ENCODE measurements around the gene CCL11. TPM values are rescaled to one million over a fixed set of nuclear protein-coding genes. Genes with fewer than 3 reads are reported as not detected.

CCL11 gene
- total RNA-seq, 1 donor from 2014 or later: not detected

- Mint-ChIP-seq H3K27ac (no peak overlapping the region), H3K4me1 (ENCODE audit: low read depth) (peaks cover 3% of the 10 kb centered on the region), H3K9me3 (no peaks in the 10 kb centered on the region), H3K36me3 (ENCODE audit: low read depth) (no peaks in the 10 kb centered on the region), H3K27me3 (ENCODE audit: low read depth) (peaks cover 44% of the 10 kb centered on the region), H3K4me3 (ENCODE audit: low read depth) (no peak overlapping the region)
- intact Hi-C loops (cut with micrococcal nuclease): no loop called here
- no peak for DNase-seq (ENCODE audit: low spot score)
Observed at GRCh38 chr17:34261568-34262337, 23.8 kb upstream of the CCL11 start.

DNA sequence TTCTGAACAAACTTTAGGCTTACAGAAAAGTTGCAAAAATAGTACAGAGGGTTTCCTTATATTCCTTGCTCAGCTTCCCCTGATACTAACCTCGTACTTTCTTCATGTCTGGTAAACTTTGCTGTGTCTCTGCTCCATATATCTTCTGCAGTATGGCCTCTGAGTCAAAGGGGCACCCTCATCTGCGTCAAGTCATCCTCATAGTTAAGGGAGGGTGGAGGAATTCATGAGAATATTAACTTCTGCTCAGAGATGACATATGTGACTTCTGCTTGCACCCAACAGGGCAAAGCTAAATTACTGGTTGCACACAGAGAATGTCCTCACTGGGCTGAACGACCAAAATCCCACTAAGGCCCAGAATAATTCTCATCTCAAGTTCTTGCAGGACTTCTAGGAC, 19.8 kb upstream of the CCL11 start:
- Mint-ChIP-seq H3K9me3 (no peaks in the 10 kb centered on the region), H3K36me3 (ENCODE audit: low read depth) (no peaks in the 10 kb centered on the region), H3K4me3 (ENCODE audit: low read depth) (no peak overlapping the region), H3K27me3 (ENCODE audit: low read depth) (peaks cover 42% of the 10 kb centered on the region), H3K4me1 (ENCODE audit: low read depth) (peaks cover 3% of the 10 kb centered on the region), H3K27ac (no peak overlapping the region)
- intact Hi-C loops (cut with micrococcal nuclease): no loop called here
- no peak for DNase-seq (ENCODE audit: low spot score)

DNA sequence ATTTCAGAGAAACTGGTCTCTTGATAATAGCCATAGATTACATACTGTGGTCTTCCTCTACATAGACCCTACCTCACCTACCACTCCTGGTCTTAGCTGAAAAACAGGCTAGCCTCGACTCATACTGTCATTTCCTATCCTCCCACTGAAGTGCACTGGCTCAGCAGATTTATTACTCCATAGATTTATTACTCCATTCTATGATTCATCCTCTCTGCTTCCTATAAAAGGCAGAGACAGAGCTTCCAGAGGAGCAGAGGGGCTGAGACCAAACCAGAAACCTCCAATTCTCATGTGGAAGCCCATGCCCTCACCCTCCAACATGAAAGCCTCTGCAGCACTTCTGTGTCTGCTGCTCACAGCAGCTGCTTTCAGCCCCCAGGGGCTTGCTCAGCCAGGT, 15.6 kb upstream of the CCL11 start, which contains the start of gene CCL7:
TSS of gene CCL7 (plus strand) at position 253 of the 400 bp plus-strand sequence. CDS start at position 323, 70 bp downstream.
- no peak within 1 kb of the TSS for H3K4me3 Mint-ChIP-seq (ENCODE audit: low read depth)
- DNase-seq (ENCODE audit: low spot score): no peak
- H3K27me3 Mint-ChIP-seq (ENCODE audit: low read depth): peaks cover 48% of the 10 kb centered on the region
- H3K4me1 Mint-ChIP-seq (ENCODE audit: low read depth): no peaks in the 10 kb centered on the region
- no peaks in the 10 kb centered on the region for H3K36me3 Mint-ChIP-seq (ENCODE audit: low read depth)
- intact Hi-C loops (cut with micrococcal nuclease): no loop called here
- H3K27ac Mint-ChIP-seq: no peak within 1 kb of the TSS
- no peaks in the 10 kb centered on the region for H3K9me3 Mint-ChIP-seq

DNA sequence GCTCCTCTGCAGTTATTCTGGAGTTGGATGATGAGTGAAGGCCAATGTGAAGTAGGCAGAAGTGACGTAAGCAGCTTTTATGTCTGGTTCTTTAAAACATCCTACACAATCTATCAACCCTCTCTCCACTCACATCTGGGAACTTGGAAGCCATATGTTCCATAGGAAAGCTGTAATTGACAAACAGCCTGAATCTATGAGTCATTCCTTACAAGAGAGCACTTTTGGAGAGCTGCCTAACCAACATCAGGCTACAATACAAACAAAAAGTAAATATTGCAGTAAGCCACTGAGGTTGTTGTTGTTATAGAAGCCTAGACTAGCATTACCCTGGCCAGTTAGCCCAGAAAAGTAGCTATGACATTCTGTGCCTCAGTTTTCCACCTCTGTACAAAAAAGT, 9.7 kb upstream of the CCL11 start:
- no peaks in the 10 kb centered on the region for H3K36me3 Mint-ChIP-seq (ENCODE audit: low read depth)
- intact Hi-C loops (cut with micrococcal nuclease): no loop called here
- no peak for DNase-seq (ENCODE audit: low spot score)
- H3K27ac Mint-ChIP-seq: no peak overlapping the region
- no peaks in the 10 kb centered on the region for H3K4me1 Mint-ChIP-seq (ENCODE audit: low read depth)
- H3K9me3 Mint-ChIP-seq: no peaks in the 10 kb centered on the region
- no peak overlapping the region for H3K4me3 Mint-ChIP-seq (ENCODE audit: low read depth)
- peaks cover 46% of the 10 kb centered on the region for H3K27me3 Mint-ChIP-seq (ENCODE audit: low read depth)

GRCh38 chr17:34276826-34277225, 8.7 kb upstream of the CCL11 start:
- Mint-ChIP-seq H3K27me3 (ENCODE audit: low read depth) (peaks cover 48% of the 10 kb centered on the region), H3K4me3 (ENCODE audit: low read depth) (no peak overlapping the region), H3K4me1 (ENCODE audit: low read depth) (no peaks in the 10 kb centered on the region), H3K36me3 (ENCODE audit: low read depth) (no peaks in the 10 kb centered on the region), H3K9me3 (no peaks in the 10 kb centered on the region), H3K27ac (no peak overlapping the region)
- intact Hi-C loops (cut with micrococcal nuclease): no loop called here
- no peak for DNase-seq (ENCODE audit: low spot score)

DNA sequence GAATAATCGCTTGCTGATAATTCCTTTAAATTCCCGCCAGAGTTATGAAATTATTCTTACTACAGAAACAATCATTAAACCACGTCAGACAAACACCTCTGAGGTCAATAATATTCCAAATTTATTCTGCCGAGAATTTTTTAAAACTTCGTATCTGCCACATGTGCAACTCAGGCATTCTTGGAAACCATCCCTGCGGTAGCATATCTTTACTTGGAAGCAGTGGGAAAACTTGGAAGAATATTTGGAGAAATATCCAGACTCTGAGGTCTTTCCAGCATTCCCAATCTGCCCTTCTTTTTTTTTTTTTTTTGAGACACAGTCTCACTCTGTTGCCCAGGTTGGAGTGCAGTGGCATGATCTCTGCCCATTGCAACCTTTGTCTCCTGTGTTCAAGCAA, 2.0 kb upstream of the CCL11 start:
- Mint-ChIP-seq H3K27ac (no peak overlapping the region), H3K36me3 (ENCODE audit: low read depth) (no peaks in the 10 kb centered on the region), H3K9me3 (no peaks in the 10 kb centered on the region), H3K4me1 (ENCODE audit: low read depth) (no peaks in the 10 kb centered on the region), H3K27me3 (ENCODE audit: low read depth) (peaks cover 35% of the 10 kb centered on the region), H3K4me3 (ENCODE audit: low read depth) (no peak overlapping the region)
- intact Hi-C loops (cut with micrococcal nuclease): no loop called here
- DNase-seq (ENCODE audit: low spot score): no peak

DNA sequence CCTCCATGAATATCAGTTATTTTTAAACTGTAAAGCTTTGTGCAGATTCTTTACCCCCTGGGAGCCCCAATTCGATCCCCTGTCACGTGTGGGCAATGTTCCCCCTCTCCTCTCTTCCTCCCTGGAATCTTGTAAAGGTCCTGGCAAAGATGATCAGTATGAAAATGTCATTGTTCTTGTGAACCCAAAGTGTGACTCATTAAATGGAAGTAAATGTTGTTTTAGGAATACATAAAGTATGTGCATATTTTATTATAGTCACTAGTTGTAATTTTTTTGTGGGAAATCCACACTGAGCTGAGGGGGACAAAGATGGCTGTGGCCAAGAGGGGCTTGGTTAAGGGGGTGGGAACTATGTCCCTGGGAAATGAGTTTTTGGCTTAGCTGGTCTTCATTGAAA, 2.3 kb downstream of the CCL11 start:
- Mint-ChIP-seq H3K9me3 (no peaks in the 10 kb centered on the region), H3K27ac (no peak overlapping the region), H3K4me1 (ENCODE audit: low read depth) (no peaks in the 10 kb centered on the region), H3K36me3 (ENCODE audit: low read depth) (no peaks in the 10 kb centered on the region), H3K4me3 (ENCODE audit: low read depth) (no peak overlapping the region), H3K27me3 (ENCODE audit: low read depth) (peaks cover 19% of the 10 kb centered on the region)
- no peak for DNase-seq (ENCODE audit: low spot score)
- intact Hi-C loops (cut with micrococcal nuclease): no loop called here

GRCh38 chr17:34290586-34290985, 5.0 kb downstream of the CCL11 start:
- no peaks in the 10 kb centered on the region for H3K36me3 Mint-ChIP-seq (ENCODE audit: low read depth)
- H3K27me3 Mint-ChIP-seq (ENCODE audit: low read depth): peaks cover 19% of the 10 kb centered on the region
- intact Hi-C loops (cut with micrococcal nuclease): no loop called here
- H3K4me1 Mint-ChIP-seq (ENCODE audit: low read depth): no peaks in the 10 kb centered on the region
- no peak for DNase-seq (ENCODE audit: low spot score)
- H3K4me3 Mint-ChIP-seq (ENCODE audit: low read depth): no peak overlapping the region
- H3K27ac Mint-ChIP-seq: no peak overlapping the region
- no peaks in the 10 kb centered on the region for H3K9me3 Mint-ChIP-seq

DNA sequence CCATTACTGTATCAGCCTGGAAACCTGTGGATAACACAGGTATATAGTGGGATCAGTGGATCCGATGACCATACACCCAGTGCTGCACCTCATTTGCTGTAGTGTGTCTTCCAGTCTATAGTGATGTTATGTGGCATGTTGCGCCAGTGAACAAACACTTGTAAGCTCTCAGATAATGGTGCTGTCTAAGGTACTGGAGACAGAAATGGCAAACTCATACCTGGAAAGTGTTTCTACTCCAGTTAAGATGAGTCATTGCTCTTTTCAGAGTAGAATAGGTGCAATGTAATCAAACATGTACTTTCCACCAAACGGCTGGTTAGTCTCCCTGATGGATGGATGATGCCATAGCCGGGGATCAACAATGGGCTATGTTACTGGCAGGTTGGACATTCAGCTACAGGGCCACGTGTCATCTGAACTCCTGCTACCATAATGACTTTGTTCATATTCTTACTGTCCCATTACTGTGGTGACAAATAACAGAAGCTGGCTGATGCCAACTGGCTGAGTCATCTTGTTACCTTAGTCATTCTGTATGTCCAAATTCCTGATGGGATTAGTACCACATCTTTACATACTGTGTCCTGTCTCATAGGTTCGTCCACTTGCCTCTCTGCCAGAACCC, 6.3 kb downstream of the CCL11 start:
- DNase-seq (ENCODE audit: low spot score): no peak
- Mint-ChIP-seq H3K36me3 (ENCODE audit: low read depth) (no peaks in the 10 kb centered on the region), H3K9me3 (no peaks in the 10 kb centered on the region), H3K4me3 (ENCODE audit: low read depth) (no peak overlapping the region), H3K27me3 (ENCODE audit: low read depth) (peaks cover 18% of the 10 kb centered on the region), H3K4me1 (ENCODE audit: low read depth) (no peaks in the 10 kb centered on the region), H3K27ac (no peak overlapping the region)
- intact Hi-C loops (cut with micrococcal nuclease): no loop called here

- Mint-ChIP-seq H3K4me3 (ENCODE audit: low read depth) (no peak overlapping the region), H3K9me3 (no peaks in the 10 kb centered on the region), H3K4me1 (ENCODE audit: low read depth) (peaks cover 10% of the 10 kb centered on the region), H3K27me3 (ENCODE audit: low read depth) (peaks cover 10% of the 10 kb centered on the region), H3K36me3 (ENCODE audit: low read depth) (no peaks in the 10 kb centered on the region), H3K27ac (no peak overlapping the region)
- no peak for DNase-seq (ENCODE audit: low spot score)
- intact Hi-C loops (cut with micrococcal nuclease): no loop called here
Observed at GRCh38 chr17:34299027-34299426, 13.5 kb downstream of the CCL11 start.

DNA sequence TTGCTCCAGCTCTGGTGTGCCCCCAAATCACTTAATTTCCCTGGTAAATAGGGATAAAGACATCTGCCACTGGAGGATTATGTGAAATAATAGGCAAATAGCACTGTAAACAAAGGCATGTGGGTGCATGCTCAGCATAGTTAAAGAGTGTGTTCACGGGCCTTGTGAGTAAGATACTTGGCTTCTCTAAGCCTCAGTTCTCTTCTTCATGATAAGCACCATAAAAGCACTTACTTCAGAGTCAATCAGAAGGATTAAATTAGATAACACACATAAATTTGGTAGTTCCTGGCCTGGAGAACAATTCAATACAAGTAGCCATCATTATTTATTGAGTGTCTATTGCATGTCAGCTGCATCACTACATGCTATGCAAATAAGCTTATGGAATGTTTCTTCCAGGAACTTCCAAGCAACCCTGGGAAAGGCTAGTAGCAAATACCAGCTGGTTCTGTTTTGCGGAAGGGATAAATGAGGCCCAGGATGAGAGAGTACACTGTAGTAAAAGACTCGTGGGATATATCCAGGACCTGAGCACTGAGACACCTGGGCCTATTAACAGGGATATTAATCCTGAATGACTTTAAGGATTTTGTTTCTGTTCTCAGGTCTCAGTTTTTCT, 14.5 kb downstream of the CCL11 start:
- Mint-ChIP-seq H3K36me3 (ENCODE audit: low read depth) (no peaks in the 10 kb centered on the region), H3K4me3 (ENCODE audit: low read depth) (no peak overlapping the region), H3K9me3 (no peaks in the 10 kb centered on the region), H3K27me3 (ENCODE audit: low read depth) (peaks cover 15% of the 10 kb centered on the region), H3K27ac (no peak overlapping the region), H3K4me1 (ENCODE audit: low read depth) (peaks cover 10% of the 10 kb centered on the region)
- intact Hi-C loops (cut with micrococcal nuclease): no loop called here
- DNase-seq (ENCODE audit: low spot score): no peak

DNA sequence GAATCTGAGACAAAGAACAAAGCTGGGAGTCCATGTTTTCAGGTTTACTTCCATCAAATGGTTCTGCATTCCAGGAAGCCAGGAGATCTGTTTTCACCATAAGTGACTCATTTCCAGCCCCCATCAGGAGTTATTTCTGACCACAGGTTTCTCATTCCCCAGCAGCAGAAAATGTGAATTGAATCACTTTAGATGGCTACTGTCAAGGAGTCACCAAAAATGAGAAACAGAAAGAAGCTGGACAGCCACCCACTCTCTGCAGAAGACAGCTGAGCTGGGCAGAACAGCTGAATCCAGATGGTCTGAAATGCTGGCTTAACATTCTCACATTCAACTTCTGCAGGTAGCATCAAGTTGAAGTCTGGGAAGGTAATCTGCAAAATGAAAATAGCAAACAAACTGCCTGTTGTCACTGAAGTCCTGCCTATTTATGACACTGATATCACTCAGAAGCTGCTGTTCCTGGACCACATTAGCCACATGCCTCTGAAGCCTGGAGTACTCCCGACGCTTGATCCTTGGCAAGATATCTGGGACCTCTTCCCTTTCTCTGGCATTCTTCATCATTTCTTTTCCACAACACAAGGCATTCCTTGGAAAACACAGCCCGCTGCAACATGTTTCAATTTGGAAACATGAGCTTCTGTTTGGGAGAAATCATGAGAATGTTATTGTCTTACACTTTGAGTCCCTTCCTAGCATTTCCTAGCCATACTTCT, 15.3 kb downstream of the CCL11 start:
- DNase-seq (ENCODE audit: low spot score): no peak

DNA sequence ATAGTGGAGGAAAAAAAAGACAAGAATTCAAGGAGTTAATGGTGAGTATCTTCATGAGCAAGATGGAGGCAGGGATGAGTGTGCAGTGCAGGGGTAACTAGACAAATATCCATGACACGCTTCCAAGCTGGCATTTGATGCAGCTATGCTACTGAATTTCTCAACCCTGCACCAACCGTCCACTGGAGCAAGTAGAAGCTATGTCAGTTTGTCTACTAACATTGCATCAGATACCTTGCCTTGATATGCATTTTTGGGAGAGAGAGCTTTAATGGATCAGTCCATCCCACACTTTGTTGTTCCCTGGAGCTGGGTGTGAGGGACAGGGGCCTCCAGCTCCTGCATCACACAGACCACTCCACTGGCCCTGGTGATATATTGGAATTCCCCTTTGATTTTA, 16.4 kb downstream of the CCL11 start:
- Mint-ChIP-seq H3K4me1 (ENCODE audit: low read depth) (peaks cover 13% of the 10 kb centered on the region), H3K4me3 (ENCODE audit: low read depth) (no peak overlapping the region), H3K27ac (no peak overlapping the region), H3K9me3 (no peaks in the 10 kb centered on the region), H3K27me3 (ENCODE audit: low read depth) (peaks cover 15% of the 10 kb centered on the region), H3K36me3 (ENCODE audit: low read depth) (no peaks in the 10 kb centered on the region)
- no peak for DNase-seq (ENCODE audit: low spot score)
- intact Hi-C loops (cut with micrococcal nuclease): no loop called here

More for the DNA sequence above, 15.3 kb downstream of the CCL11 start:
- Mint-ChIP-seq H3K36me3 (ENCODE audit: low read depth) (no peaks in the 10 kb centered on the region), H3K27me3 (ENCODE audit: low read depth) (peaks cover 15% of the 10 kb centered on the region), H3K27ac (no peak overlapping the region), H3K4me3 (ENCODE audit: low read depth) (no peak overlapping the region), H3K9me3 (no peaks in the 10 kb centered on the region), H3K4me1 (ENCODE audit: low read depth) (peaks cover 10% of the 10 kb centered on the region)
- intact Hi-C loops (cut with micrococcal nuclease): no loop called here
